Activated B cell treated with CpG ODN at 0.5 μM for 24 hours (primary cell): ENCODE data around the gene PRL. TPM values are rescaled to one million over a fixed set of nuclear protein-coding genes. Genes with fewer than 3 reads are reported as not detected.

Experiments
- ATAC-seq: fragments of 200-7000 bp; cut with Tn5 transposase; one replicate; pipeline ENCODE4 v1.10.0; 2021; ENCODE audit warnings: low read depth, mild to moderate bottlenecking, moderate library complexity
- CTCF ChIA-PET: fragments of 350-600 bp; sonication (Branson Sonifier 250); formaldehyde crosslinking; loops from one replicate; lab custom pipeline; 2021; ENCODE audit warnings: antibody characterized with exemption; lab: Charles Lee
- POLR2A ChIA-PET: fragments of 350-600 bp; sonication (Branson Sonifier 250); formaldehyde crosslinking; loops from one replicate; lab custom pipeline; 2021; ENCODE audit warnings: antibody characterized with exemption; lab: Charles Lee
- DNase-seq: peaks from one replicate; pipeline ENCODE4 v3.0.0; 2022
- H3K27ac Mint-ChIP-seq: one replicate; pipeline ENCODE4 v1.8.0; 2020; ENCODE audit warnings: mixed read lengths
- H3K27me3 Mint-ChIP-seq: one replicate; pipeline ENCODE4 v1.8.0; 2021; ENCODE audit warnings: mixed read lengths
- H3K36me3 Mint-ChIP-seq: one replicate; pipeline ENCODE4 v1.8.0; 2021; ENCODE audit warnings: low read depth, mixed read lengths
- H3K4me1 Mint-ChIP-seq: one replicate; pipeline ENCODE4 v1.8.0; 2021; ENCODE audit warnings: mixed read lengths
- H3K4me3 Mint-ChIP-seq: one replicate; pipeline ENCODE4 v1.8.0; 2020; ENCODE audit warnings: mild to moderate bottlenecking, mixed read lengths
- H3K9me3 Mint-ChIP-seq: one replicate; pipeline ENCODE4 v1.8.0; 2020; ENCODE audit warnings: mixed read lengths
- intact Hi-C: fragments of 100-400 bp; cut with micrococcal nuclease; formaldehyde crosslinking; loops from one replicate; pipeline ENCODE4 v1.15.1; 2024
- total RNA-seq: library from RNA; stranded (reverse); gene quantifications from 2 replicates; pipeline ENCODE4 v1.2.3, GENCODE V29; 2022
- TF ChIP-seq, protein P1 (sequence below): fragments of 200-600 bp; IDR thresholded peaks from one replicate; pipeline ENCODE4 v1.8.0; 2022; ENCODE audit warnings: antibody characterized with exemption, mild to moderate bottlenecking

PRL gene
- total RNA-seq, 1 donor from 2014 or later = not detected

GRCh38 chr6:22298475-22298890, 1.6 kb upstream of the PRL start:
- Mint-ChIP-seq H3K4me3 (no peak overlapping the region), H3K27ac (no peak overlapping the region), H3K4me1 (peaks cover 4% of the 10 kb centered on the region), H3K36me3 (no peaks in the 10 kb centered on the region), H3K27me3 (no peaks in the 10 kb centered on the region), H3K9me3 (no peaks in the 10 kb centered on the region)
- no peak for ATAC-seq
- POLR2A ChIA-PET = no interaction called here
- TF ChIP-seq, protein P1, sequence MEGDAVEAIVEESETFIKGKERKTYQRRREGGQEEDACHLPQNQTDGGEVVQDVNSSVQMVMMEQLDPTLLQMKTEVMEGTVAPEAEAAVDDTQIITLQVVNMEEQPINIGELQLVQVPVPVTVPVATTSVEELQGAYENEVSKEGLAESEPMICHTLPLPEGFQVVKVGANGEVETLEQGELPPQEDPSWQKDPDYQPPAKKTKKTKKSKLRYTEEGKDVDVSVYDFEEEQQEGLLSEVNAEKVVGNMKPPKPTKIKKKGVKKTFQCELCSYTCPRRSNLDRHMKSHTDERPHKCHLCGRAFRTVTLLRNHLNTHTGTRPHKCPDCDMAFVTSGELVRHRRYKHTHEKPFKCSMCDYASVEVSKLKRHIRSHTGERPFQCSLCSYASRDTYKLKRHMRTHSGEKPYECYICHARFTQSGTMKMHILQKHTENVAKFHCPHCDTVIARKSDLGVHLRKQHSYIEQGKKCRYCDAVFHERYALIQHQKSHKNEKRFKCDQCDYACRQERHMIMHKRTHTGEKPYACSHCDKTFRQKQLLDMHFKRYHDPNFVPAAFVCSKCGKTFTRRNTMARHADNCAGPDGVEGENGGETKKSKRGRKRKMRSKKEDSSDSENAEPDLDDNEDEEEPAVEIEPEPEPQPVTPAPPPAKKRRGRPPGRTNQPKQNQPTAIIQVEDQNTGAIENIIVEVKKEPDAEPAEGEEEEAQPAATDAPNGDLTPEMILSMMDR = no peak
- intact Hi-C loops = no loop called here
- CTCF ChIA-PET = no interaction called here
- DNase-seq = no peak

GRCh38 chr6:22296067-22296466, 769 bp downstream of the PRL start:
- H3K27ac Mint-ChIP-seq = no peak overlapping the region
- H3K27me3 Mint-ChIP-seq = no peaks in the 10 kb centered on the region
- ATAC-seq = no peak
- CTCF ChIA-PET = no interaction called here
- no peak overlapping the region for H3K4me3 Mint-ChIP-seq
- intact Hi-C loops = no loop called here
- H3K9me3 Mint-ChIP-seq = no peaks in the 10 kb centered on the region
- H3K4me1 Mint-ChIP-seq = no peaks in the 10 kb centered on the region
- TF ChIP-seq, protein P1 = no peak
- DNase-seq = no peak
- POLR2A ChIA-PET = no interaction called here
- H3K36me3 Mint-ChIP-seq = no peaks in the 10 kb centered on the region

GRCh38 chr6:22295145-22295544, 1.7 kb downstream of the PRL start:
- ATAC-seq (no peak), DNase-seq (no peak)
- TF ChIP-seq, protein P1 = no peak
- ChIA-PET CTCF (no interaction called here), POLR2A (no interaction called here)
- H3K36me3 Mint-ChIP-seq = no peaks in the 10 kb centered on the region
- H3K27me3 Mint-ChIP-seq = no peaks in the 10 kb centered on the region
- no peaks in the 10 kb centered on the region for H3K9me3 Mint-ChIP-seq
- no peak overlapping the region for H3K27ac Mint-ChIP-seq
- H3K4me3 Mint-ChIP-seq = no peak overlapping the region
- intact Hi-C loops = no loop called here
- no peaks in the 10 kb centered on the region for H3K4me1 Mint-ChIP-seq

GRCh38 chr6:22294301-22294700, 2.5 kb downstream of the PRL start:
- DNase-seq = no peak
- POLR2A ChIA-PET = no interaction called here
- no peak for ATAC-seq
- intact Hi-C loops = no loop called here
- Mint-ChIP-seq H3K27ac (no peak overlapping the region), H3K36me3 (no peaks in the 10 kb centered on the region), H3K27me3 (no peaks in the 10 kb centered on the region), H3K9me3 (no peaks in the 10 kb centered on the region), H3K4me1 (no peaks in the 10 kb centered on the region), H3K4me3 (no peak overlapping the region)
- CTCF ChIA-PET = no interaction called here
- TF ChIP-seq, protein P1 = no peak

DNA sequence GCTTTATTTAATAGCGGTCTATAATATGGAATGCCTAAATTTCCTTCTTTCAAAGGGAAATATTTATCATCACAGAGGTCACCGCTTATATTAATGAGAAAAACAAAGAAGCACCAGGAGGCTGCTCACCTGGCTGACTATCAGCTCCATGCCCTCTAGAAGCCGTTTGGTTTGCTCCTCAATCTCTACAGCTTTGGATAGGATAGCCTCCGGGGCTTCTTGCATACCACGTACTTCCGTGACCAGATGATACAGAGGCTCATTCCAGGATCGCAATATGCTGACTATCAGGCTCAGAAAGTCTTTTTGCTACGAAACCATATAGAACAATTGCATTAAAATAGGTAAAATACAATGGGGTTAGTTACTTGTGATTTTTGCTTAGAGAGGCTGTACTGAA, 6.8 kb downstream of the PRL start:
- ChIA-PET POLR2A (no interaction called here), CTCF (no interaction called here)
- no peak for ATAC-seq

More for the DNA sequence above, 6.8 kb downstream of the PRL start:
- intact Hi-C loops = no loop called here
- DNase-seq = no peak
- Mint-ChIP-seq H3K4me3 (no peak overlapping the region), H3K27ac (no peak overlapping the region), H3K9me3 (no peaks in the 10 kb centered on the region), H3K36me3 (no peaks in the 10 kb centered on the region), H3K4me1 (no peaks in the 10 kb centered on the region), H3K27me3 (no peaks in the 10 kb centered on the region)
- TF ChIP-seq, protein P1 = no peak
